Sigmoid colon (tissue), 4 donors: ENCODE measurements around the gene GJC2.

ENCODE experiments used
- EP300 ChIP-seq, 4 donors: sonication (generic); formaldehyde crosslinking; IDR thresholded peaks; one replicate each; pipeline ENCODE4 v1.6.1; 2017; ENCODE audit warnings: antibody characterized with exemption in 4 of 4
- POLR2A ChIP-seq, 2 donors: fragments of 450-650 bp; IDR thresholded peaks; one replicate each; pipeline ENCODE4 v1.6.1; 2016; ENCODE audit warnings: antibody characterized with exemption in 2 of 2, mild to moderate bottlenecking in 2 of 2, moderate library complexity in 2 of 2
- POLR2AphosphoS5 ChIP-seq, 4 donors: sonication (generic); formaldehyde crosslinking; IDR thresholded peaks; one replicate each; pipeline ENCODE4 v1.6.1; 2017; ENCODE audit warnings: antibody characterized with exemption in 4 of 4
- TF ChIP-seq, protein P1 (sequence below), 4 experiments: fragments of 450-650 bp in 3 of 4; fragments of 200-600 bp in 1 of 4; IDR thresholded peaks; one replicate each; pipeline ENCODE4 v1.5.1; 2016 to 2019; ENCODE audit warnings: antibody characterized with exemption in 4 of 4, mild to moderate bottlenecking in 3 of 4, moderate library complexity in 2 of 4

DNA sequence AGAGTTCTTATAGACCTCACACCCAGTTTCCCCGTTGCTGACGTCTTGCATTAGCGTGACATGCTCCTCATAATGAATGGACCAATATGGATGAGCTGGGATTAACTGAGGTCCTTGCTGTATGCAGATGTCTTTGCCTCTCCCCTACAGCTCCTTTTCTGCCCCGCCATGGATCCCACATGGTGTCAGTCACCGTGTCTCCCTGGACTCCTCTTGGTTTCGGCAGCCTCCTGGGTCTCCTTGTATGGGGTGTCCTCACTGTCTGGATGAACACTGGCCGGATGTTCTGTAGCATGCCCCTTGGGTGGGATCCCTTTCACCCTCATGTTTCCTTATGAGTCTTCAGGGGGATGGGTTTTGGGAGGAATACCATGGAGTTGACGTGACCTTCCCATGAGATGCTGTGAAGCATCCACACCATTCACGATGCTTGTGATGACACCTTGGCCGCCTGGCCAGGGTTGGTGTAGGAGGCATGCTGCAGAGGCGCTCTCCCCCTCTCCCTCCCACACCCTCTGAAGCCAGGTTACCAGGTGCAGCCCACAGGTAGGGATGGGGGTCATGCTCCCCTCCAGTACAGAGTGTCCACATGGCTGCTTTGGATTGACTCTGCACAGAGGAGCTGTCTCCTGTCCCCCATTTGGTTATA lies 4.4 kb downstream of the GJC2 start:
- TF ChIP-seq, protein P1, sequence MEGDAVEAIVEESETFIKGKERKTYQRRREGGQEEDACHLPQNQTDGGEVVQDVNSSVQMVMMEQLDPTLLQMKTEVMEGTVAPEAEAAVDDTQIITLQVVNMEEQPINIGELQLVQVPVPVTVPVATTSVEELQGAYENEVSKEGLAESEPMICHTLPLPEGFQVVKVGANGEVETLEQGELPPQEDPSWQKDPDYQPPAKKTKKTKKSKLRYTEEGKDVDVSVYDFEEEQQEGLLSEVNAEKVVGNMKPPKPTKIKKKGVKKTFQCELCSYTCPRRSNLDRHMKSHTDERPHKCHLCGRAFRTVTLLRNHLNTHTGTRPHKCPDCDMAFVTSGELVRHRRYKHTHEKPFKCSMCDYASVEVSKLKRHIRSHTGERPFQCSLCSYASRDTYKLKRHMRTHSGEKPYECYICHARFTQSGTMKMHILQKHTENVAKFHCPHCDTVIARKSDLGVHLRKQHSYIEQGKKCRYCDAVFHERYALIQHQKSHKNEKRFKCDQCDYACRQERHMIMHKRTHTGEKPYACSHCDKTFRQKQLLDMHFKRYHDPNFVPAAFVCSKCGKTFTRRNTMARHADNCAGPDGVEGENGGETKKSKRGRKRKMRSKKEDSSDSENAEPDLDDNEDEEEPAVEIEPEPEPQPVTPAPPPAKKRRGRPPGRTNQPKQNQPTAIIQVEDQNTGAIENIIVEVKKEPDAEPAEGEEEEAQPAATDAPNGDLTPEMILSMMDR (IDR thresholded peaks at IDR 0.05): no peak
- no peak for TF ChIP-seq EP300 (IDR thresholded peaks at IDR 0.05)
- TF ChIP-seq POLR2AphosphoS5 (IDR thresholded peaks at IDR 0.05): no peak
- no peak for TF ChIP-seq POLR2A (IDR thresholded peaks at IDR 0.05)
